Pancreas (tissue), 10 donors: Measurements from ENCODE around the gene DNM3. TPM values are rescaled to one million over a fixed set of nuclear protein-coding genes. Genes with fewer than 3 reads are reported as not detected.

Experiments
- ATAC-seq, 4 donors: fragments of 200-7000 bp; cut with Tn5 transposase; one replicate each; pipeline versions ENCODE4 v1.8.0 to v1.9.1; 2020; ENCODE audit warnings: mild to moderate bottlenecking in 4 of 4, moderate library complexity in 4 of 4
- DNase-seq, 6 donors: peaks; one replicate each; pipeline ENCODE4 v3.0.0-alpha.2; 2020
- FAIRE-seq: peaks from 2 replicates; lab custom pipeline; 2012; peaks lifted over from hg19 to GRCh38; lab: Jason Lieb, UNC
- H3K27ac ChIP-seq, 4 donors: fragments of 200-600 bp; sonication (generic); 1 replicate in 3 of 4; 2 replicates in 1 of 4; pipeline versions ENCODE4 v1.5.0 to v1.8.0; 2020
- H3K27me3 ChIP-seq, 4 donors: fragments of 200-600 bp; one replicate each; pipeline ENCODE4 v1.8.0; 2021
- H3K36me3 ChIP-seq, 3 donors: fragments of 200-600 bp; sonication (generic) in 1 of 3; one replicate each; pipeline versions ENCODE4 v1.5.0 to v1.8.0; 2020 to 2021
- H3K4me1 ChIP-seq, 3 donors: fragments of 200-600 bp; one replicate each; pipeline ENCODE4 v1.8.0; 2021
- H3K4me3 ChIP-seq, 4 donors: fragments of 200-600 bp; sonication (generic) in 2 of 4; one replicate each; pipeline versions ENCODE4 v1.5.0 to v1.8.0; 2020 to 2021
- H3K9me3 ChIP-seq, 4 donors: fragments of 200-600 bp; one replicate each; pipeline ENCODE4 v1.8.0; 2021
- CTCF ChIP-seq, 4 donors: fragments of 200-600 bp; sonication (generic) in 3 of 4; IDR thresholded peaks; one replicate each; pipeline versions ENCODE4 v1.5.0 to v1.8.0; 2021; ENCODE audit warnings: antibody characterized with exemption in 4 of 4
- WGBS, 2 donors: extraction: QIAGEN DNeasy Blood & Tissue Kit; methylation state at CpG; one replicate each; pipeline ENCODE4 v1.1.7; 2013; 5-methylcytosine and 5-hydroxymethylcytosine counted together
- intact Hi-C, 3 donors: fragments of 100-400 bp; cut with DNase I; formaldehyde crosslinking; loops; one replicate each; pipeline versions ENCODE4 v1.11.1 to v1.14.2; 2022
- polyA plus RNA-seq, 2 donors: library from polyadenylated mRNA; stranded (reverse); fragments of 200-250 nt; gene quantifications; one replicate each; pipeline ENCODE4 v1.2.3, GENCODE V29; 2013
- total RNA-seq, 6 donors: library from RNA; stranded (reverse); fragmentation: NEBNext Ultra II Directional in 4 of 6; extraction: Animal tissue kit (Norgen Biotek cat#: 25700) in 4 of 6; gene quantifications; one replicate each; pipeline versions ENCODE4 v1.2.1 to v1.2.4, GENCODE V29; 2021 to 2023
- donor health status: healthy with polysubstance abuse.
- donor health status: DM: no; HTN: no; CAD: no; lungs with moderate emphysema.
- donor health status: DM: no; HTN: no; CAD: no.
- donor health status: control.
- donor health status: control.
- donor health status: Bipolar disorder and iron deficiency.
- donor health status: DM: yes; HTN: yes; CAD: no.
- donor health status: DM: no; HTN: no; CAD: no.
- donor health status: DM: no; HTN: no; CAD: no.
- donor health status: DM: yes; HTN: yes; CAD: no.

The DNM3 gene
- total and polyA plus RNA-seq, 8 donors, result 0.40 to 1.3 (median 0.78) TPM

GRCh38 chr1:172384656-172385055 is 543.4 kb downstream of the DNM3 start:
- Histone ChIP-seq H3K9me3 (no peaks in the 10 kb centered on the region), H3K4me3 (no peak overlapping the region), H3K4me1 (peaks cover 0 to 3% (median 0%) of the 10 kb centered on the region in 3 donors), H3K27ac (no peak overlapping the region), H3K27me3 (no peaks in the 10 kb centered on the region), H3K36me3 (no peaks in the 10 kb centered on the region)
- TF ChIP-seq CTCF (IDR thresholded peaks at IDR 0.05), result no peak
- DNase-seq (no peak), ATAC-seq (no peak), FAIRE-seq (no peak)
- intact Hi-C loops, result no loop called here
- WGBS, 2 donors, result 78 to 83% methylated on average over 1 of the region's 1 CpG

DNA sequence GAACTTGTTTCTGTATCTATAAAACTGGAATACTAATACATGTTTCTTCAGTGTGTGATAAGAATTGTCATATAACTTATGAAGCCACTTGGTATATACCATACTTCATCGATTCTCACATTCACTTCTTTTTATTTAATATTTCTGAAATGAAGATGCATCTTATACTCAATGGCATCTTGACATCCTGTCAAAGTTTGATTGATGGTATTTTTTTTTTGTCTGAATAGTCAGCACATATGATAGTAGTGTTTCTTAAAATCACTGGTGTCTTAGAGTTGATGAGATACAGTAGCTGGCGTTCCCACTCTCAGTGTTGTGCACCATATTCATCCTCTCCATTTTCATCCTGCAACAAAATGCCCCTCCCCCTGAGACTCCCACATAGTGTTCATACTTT is 544.7 kb downstream of the DNM3 start:
- H3K27ac ChIP-seq, result no peak overlapping the region
- no peak for FAIRE-seq
- TF ChIP-seq CTCF (IDR thresholded peaks at IDR 0.05), result no peak
- no peak for ATAC-seq
- no peaks in the 10 kb centered on the region for H3K27me3 ChIP-seq
- no peak for DNase-seq
- peaks cover 0 to 3% (median 0%) of the 10 kb centered on the region in 3 donors for H3K4me1 ChIP-seq
- no peaks in the 10 kb centered on the region for H3K36me3 ChIP-seq
- no peaks in the 10 kb centered on the region for H3K9me3 ChIP-seq
- intact Hi-C loops, result no loop called here
- H3K4me3 ChIP-seq, result no peak overlapping the region
- 94 to 98% methylated on average over 2 of the region's 2 CpGs for WGBS, 2 donors

DNA sequence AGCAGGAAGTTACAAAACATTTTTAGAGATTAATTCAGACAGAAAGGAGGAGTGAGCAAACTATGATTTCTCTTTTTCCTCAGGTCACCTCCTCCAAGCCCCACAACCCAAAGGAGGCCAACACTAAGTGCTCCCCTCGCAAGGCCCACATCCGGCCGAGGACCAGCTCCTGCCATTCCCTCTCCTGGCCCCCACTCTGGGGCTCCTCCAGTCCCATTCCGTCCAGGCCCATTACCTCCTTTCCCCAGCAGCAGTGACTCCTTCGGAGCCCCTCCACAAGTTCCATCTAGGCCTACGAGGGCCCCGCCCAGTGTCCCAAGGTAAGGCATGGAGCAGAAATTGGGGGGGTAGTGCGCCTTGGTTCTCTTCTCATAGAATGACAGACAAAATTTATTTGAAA is 547.2 kb downstream of the DNM3 start:
- DNase-seq (no peak), FAIRE-seq (no peak), ATAC-seq (no peak)
- Histone ChIP-seq H3K36me3 (no peaks in the 10 kb centered on the region), H3K27me3 (no peaks in the 10 kb centered on the region), H3K4me1 (no peaks in the 10 kb centered on the region), H3K4me3 (no peak overlapping the region), H3K27ac (no peak overlapping the region), H3K9me3 (no peaks in the 10 kb centered on the region)
- no peak for TF ChIP-seq CTCF (IDR thresholded peaks at IDR 0.05)
- intact Hi-C loops, result no loop called here
- 94 to 96% methylated on average over 8 of the region's 8 CpGs for WGBS, 2 donors

DNA sequence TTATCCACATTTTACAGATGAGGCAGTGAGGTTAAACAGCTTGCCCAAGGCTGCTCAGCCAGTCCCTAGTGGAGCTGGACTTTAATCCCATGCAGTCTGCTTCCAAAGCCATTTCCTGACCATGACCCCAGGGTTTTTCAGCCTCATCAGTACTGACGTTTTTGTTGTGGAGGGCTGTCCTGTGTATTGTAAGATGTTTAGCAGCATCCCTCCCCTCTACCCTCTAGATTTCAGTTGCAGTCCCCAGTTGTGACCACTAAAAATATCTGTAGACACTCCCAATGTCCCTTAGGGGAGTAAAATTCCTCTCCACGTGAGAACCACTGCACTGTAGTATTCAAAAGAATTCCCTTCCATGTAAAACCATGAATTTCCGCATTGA is 549.0 kb downstream of the DNM3 start:
- Histone ChIP-seq H3K4me3 (no peak overlapping the region), H3K9me3 (no peaks in the 10 kb centered on the region), H3K36me3 (no peaks in the 10 kb centered on the region), H3K4me1 (no peaks in the 10 kb centered on the region), H3K27ac (peak overlapping the region in 2 of 4 donors; percentile 37 to 42), H3K27me3 (no peaks in the 10 kb centered on the region)
- WGBS, 2 donors, result 38 to 72% methylated on average over 3 of the region's 3 CpGs
- intact Hi-C loops, result no loop called here
- no peak for DNase-seq
- TF ChIP-seq CTCF (IDR thresholded peaks at IDR 0.05), result no peak
- peak in 1 of 4 donors; percentile 18 for ATAC-seq
- FAIRE-seq, result no peak

DNA sequence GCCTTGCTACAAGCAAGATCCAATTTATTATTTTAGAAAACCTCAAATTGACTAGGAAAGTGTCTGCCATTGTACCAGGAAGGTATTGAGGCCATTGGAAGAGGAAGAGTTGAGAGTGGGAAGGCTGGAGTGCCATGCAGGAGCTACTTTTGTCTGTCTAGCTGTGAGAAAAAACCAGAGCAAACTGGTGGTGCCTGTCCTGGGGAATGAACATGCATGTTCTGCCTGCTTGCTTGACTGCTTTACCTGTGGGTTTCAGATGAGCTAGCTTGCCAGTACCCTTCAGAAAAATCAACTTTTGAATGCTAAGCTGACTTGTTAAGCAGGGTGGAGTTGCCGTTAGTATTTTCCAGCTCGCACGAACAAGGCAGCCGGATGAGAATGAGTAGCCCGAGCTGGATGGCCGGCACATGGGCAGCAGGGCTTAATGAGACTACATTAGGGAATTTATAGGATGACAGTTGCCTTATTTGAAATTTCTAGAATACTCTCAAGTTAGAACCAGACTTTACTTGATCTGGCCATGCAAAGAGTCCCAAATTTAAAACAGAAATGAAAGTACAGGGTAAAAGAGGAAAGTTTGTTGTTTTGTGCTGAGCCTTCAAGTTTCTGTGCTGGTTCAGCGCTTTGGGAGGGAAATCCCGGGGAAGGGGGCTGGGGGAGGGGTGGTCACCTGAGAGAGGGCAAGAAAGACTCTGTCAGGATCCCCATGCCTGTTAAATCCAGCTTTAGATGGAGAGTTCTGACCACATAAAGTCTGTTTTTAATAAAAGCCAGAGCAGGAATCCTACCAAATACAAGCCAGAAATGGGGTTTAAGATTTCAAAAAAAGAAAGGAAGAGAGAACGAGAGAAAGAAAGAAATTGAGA is 549.6 kb downstream of the DNM3 start:
- Histone ChIP-seq H3K27me3 (no peaks in the 10 kb centered on the region), H3K9me3 (no peaks in the 10 kb centered on the region), H3K4me3 (no peak overlapping the region), H3K36me3 (no peaks in the 10 kb centered on the region), H3K4me1 (no peaks in the 10 kb centered on the region), H3K27ac (peak overlapping the region in 2 of 4 donors; percentile 37 to 42)
- WGBS, 2 donors, result 85 to 86% methylated on average over 9 of the region's 9 CpGs
- no peak for TF ChIP-seq CTCF (IDR thresholded peaks at IDR 0.05)
- ATAC-seq (peak in 2 of 4 donors; percentile 27 to 58), FAIRE-seq (no peak), DNase-seq (peak in 1 of 6 donors; percentile 37)
- intact Hi-C loops, result no loop called here
